Stomach (tissue), 4 donors: ENCODE results near the gene SPINK14.

ENCODE experiments used
- EP300 ChIP-seq: sonication (generic); formaldehyde crosslinking; IDR thresholded peaks from one replicate; pipeline ENCODE4 v1.6.1; 2017; ENCODE audit warnings: antibody characterized with exemption
- POLR2A ChIP-seq, 4 donors: fragments of 450-650 bp; IDR thresholded peaks; one replicate each; pipeline ENCODE4 v1.6.1; 2016; ENCODE audit warnings: antibody characterized with exemption in 4 of 4, control low read depth in 2 of 4, mild to moderate bottlenecking in 1 of 4, moderate library complexity in 1 of 4
- POLR2AphosphoS5 ChIP-seq, 3 donors: sonication (generic); formaldehyde crosslinking; IDR thresholded peaks; one replicate each; pipeline ENCODE4 v1.6.1; 2016; ENCODE audit warnings: antibody characterized with exemption in 3 of 3
- TF ChIP-seq, protein P1 (sequence below), 7 experiments: fragments of 450-650 bp in 4 of 7; fragments of 200-600 bp in 3 of 7; sonication (generic) in 3 of 7; IDR thresholded peaks; one replicate each; pipeline ENCODE4 v1.5.1; 2016 to 2019; ENCODE audit warnings: antibody characterized with exemption in 7 of 7, control low read depth in 2 of 7, mild to moderate bottlenecking in 1 of 7

- TF ChIP-seq, protein P1, sequence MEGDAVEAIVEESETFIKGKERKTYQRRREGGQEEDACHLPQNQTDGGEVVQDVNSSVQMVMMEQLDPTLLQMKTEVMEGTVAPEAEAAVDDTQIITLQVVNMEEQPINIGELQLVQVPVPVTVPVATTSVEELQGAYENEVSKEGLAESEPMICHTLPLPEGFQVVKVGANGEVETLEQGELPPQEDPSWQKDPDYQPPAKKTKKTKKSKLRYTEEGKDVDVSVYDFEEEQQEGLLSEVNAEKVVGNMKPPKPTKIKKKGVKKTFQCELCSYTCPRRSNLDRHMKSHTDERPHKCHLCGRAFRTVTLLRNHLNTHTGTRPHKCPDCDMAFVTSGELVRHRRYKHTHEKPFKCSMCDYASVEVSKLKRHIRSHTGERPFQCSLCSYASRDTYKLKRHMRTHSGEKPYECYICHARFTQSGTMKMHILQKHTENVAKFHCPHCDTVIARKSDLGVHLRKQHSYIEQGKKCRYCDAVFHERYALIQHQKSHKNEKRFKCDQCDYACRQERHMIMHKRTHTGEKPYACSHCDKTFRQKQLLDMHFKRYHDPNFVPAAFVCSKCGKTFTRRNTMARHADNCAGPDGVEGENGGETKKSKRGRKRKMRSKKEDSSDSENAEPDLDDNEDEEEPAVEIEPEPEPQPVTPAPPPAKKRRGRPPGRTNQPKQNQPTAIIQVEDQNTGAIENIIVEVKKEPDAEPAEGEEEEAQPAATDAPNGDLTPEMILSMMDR (IDR thresholded peaks at IDR 0.05), result no peak
- no peak for TF ChIP-seq EP300
- no peak for TF ChIP-seq POLR2AphosphoS5 (IDR thresholded peaks at IDR 0.05)
- no peak for TF ChIP-seq POLR2A (IDR thresholded peaks at IDR 0.05)
These were observed 16.5 kb upstream of the SPINK14 start for GRCh38 chr5:148151872-148152271.
